ENCODE data around the gene HDAC2. TPM values are rescaled to one million over a fixed set of nuclear protein-coding genes. Genes with fewer than 3 reads are reported as not detected.
"Not testable (repeated sequence)": the region's sequence is repeated elsewhere in the genome, so short reads cannot be mapped to it uniquely, and the experiment has no call there.

HDAC2 gene
- 62.2 TPM for total RNA-seq
- long read RNA-seq, full-length matches to known transcripts, result 114 of 125 reads
- long read RNA-seq, partial matches to known transcripts, result 5 of 125 reads
- long read RNA-seq, other reads (novel, unspliced or antisense), result 6 of 125 reads

GRCh38 chr6:113970805-113971676, at the start of gene HDAC2:
TSS of gene HDAC2 (minus strand) at chr6:113971148. CDS start at chr6:113970908, 240 bp downstream.
- ATAC-seq (peak; percentile 96), DNase-seq (peak; percentile 94)
- Histone ChIP-seq H3K36me3 (no peaks in the 10 kb centered on the region), H3K27ac (peak within 1 kb of the TSS; percentile 93), H3K27me3 (no peaks in the 10 kb centered on the region), H3K4me3 (peak within 1 kb of the TSS; percentile 91), H3K4me1 (peaks cover 9% of the 10 kb centered on the region), H3K9me3 (no peaks in the 10 kb centered on the region)
- intact Hi-C loops (cut with DNase I), result no loop called here
- TF ChIP-seq CTCF (IDR thresholded peaks at IDR 0.05), result no peak

- H3K27me3 ChIP-seq, result no peaks in the 10 kb centered on the region
- H3K9me3 ChIP-seq, result no peaks in the 10 kb centered on the region
- intact Hi-C loops (cut with DNase I), result no loop called here
- H3K27ac ChIP-seq, result no peak overlapping the region
- no peaks in the 10 kb centered on the region for H3K36me3 ChIP-seq
- DNase-seq (no peak), ATAC-seq (no peak)
- no peak for TF ChIP-seq CTCF (IDR thresholded peaks at IDR 0.05)
- no peak overlapping the region for H3K4me3 ChIP-seq
- no peaks in the 10 kb centered on the region for H3K4me1 ChIP-seq
Observed at GRCh38 chr6:114020196-114020595, 49.2 kb upstream of the HDAC2 start.

- H3K36me3 ChIP-seq; H3K4me1 ChIP-seq; DNase-seq; ATAC-seq; H3K4me3 ChIP-seq; intact Hi-C loops (cut with DNase I); H3K9me3 ChIP-seq; H3K27me3 ChIP-seq; H3K27ac ChIP-seq: not testable (repeated sequence)
Observed at GRCh38 chr6:114017146-114017545, 46.2 kb upstream of the HDAC2 start.

- H3K4me3 ChIP-seq; ATAC-seq; H3K27ac ChIP-seq; DNase-seq; H3K27me3 ChIP-seq; intact Hi-C loops (cut with DNase I); H3K9me3 ChIP-seq; H3K4me1 ChIP-seq; H3K36me3 ChIP-seq: not testable (repeated sequence)
Observed at GRCh38 chr6:114014106-114014505, 43.2 kb upstream of the HDAC2 start.

- H3K4me1 ChIP-seq; H3K36me3 ChIP-seq; H3K4me3 ChIP-seq; ATAC-seq; H3K27ac ChIP-seq; H3K27me3 ChIP-seq; intact Hi-C loops (cut with DNase I); DNase-seq; H3K9me3 ChIP-seq: not testable (repeated sequence)
Observed at GRCh38 chr6:114011486-114011885, 40.5 kb upstream of the HDAC2 start.

GRCh38 chr6:114010540-114010939, 39.6 kb upstream of the HDAC2 start:
- intact Hi-C loops (cut with DNase I), result no loop called here
- ATAC-seq, result no peak
- no peak for DNase-seq

More at GRCh38 chr6:114010540-114010939, 39.6 kb upstream of the HDAC2 start:
- TF ChIP-seq CTCF (IDR thresholded peaks at IDR 0.05), result no peak
- H3K4me1 ChIP-seq, result no peaks in the 10 kb centered on the region
- H3K4me3 ChIP-seq, result no peak overlapping the region
- H3K27ac ChIP-seq, result no peak overlapping the region
- no peaks in the 10 kb centered on the region for H3K9me3 ChIP-seq
- no peaks in the 10 kb centered on the region for H3K27me3 ChIP-seq
- H3K36me3 ChIP-seq, result no peaks in the 10 kb centered on the region
